Prostate gland (tissue), 2 donors: ENCODE measurements around the gene BTBD19.
A peak's percentile ranks its signal among the peaks of the same experiment; 100 is the strongest.

Experiments
- POLR2A ChIP-seq: fragments of 450-650 bp; IDR thresholded peaks from one replicate; pipeline ENCODE4 v1.6.1; 2016; ENCODE audit warnings: antibody characterized with exemption, mild to moderate bottlenecking
- TF ChIP-seq, protein P1 (sequence below), 4 experiments: fragments of 200-600 bp in 2 of 4; fragments of 450-650 bp in 2 of 4; sonication (generic) in 2 of 4; IDR thresholded peaks; 1 replicate in 3 of 4; 2 replicates in 1 of 4; pipeline ENCODE4 v1.5.1; 2016 to 2019; ENCODE audit warnings: antibody characterized with exemption in 4 of 4, mild to moderate bottlenecking in 2 of 4, moderate library complexity in 2 of 4

DNA sequence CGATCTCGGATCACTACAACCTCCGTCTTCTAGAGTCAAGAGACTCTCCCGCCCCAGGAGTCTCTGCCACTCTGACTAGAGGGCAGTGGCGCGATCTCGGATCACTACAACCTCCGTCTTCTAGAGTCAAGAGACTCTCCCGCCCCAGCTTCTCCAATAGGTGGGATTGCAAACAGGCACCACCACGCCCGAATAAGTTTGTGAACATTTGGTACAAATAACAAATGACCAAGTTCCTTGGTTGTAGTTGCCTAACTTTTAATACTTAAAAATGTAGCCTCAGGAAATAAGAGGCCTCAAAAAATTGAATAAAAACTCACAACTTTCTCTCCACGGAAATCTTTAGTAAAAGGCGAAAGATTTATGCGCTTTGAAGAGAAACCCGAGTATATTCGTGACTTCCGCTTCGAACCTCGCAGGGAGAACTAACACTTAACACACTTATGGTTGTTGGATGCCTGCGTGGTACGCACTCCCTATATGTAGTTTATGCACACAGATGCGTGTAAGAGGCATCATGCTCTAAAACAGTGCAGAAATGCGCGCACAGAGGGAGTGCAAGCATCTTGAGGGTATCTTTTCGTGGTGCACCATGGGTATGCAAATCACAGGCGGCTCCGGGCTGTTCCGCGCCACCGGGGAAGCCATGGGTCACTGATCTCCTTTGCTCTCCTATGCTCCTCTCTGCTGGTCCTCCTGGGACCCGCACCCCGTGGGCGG lies 11.4 kb downstream of the BTBD19 start:
- peak; percentile 70 for TF ChIP-seq POLR2A
- TF ChIP-seq, protein P1, sequence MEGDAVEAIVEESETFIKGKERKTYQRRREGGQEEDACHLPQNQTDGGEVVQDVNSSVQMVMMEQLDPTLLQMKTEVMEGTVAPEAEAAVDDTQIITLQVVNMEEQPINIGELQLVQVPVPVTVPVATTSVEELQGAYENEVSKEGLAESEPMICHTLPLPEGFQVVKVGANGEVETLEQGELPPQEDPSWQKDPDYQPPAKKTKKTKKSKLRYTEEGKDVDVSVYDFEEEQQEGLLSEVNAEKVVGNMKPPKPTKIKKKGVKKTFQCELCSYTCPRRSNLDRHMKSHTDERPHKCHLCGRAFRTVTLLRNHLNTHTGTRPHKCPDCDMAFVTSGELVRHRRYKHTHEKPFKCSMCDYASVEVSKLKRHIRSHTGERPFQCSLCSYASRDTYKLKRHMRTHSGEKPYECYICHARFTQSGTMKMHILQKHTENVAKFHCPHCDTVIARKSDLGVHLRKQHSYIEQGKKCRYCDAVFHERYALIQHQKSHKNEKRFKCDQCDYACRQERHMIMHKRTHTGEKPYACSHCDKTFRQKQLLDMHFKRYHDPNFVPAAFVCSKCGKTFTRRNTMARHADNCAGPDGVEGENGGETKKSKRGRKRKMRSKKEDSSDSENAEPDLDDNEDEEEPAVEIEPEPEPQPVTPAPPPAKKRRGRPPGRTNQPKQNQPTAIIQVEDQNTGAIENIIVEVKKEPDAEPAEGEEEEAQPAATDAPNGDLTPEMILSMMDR (IDR thresholded peaks at IDR 0.05), result no peak
